SK-N-SH treated with all-trans-retinoic acid at 6 μM for 48 hours (cell line): ENCODE results near the gene NCAN.

Source experiments
- ARNTL ChIP-seq: fragments of 450-650 bp; formaldehyde crosslinking; IDR thresholded peaks from 2 replicates; pipeline ENCODE4 v1.5.0; 2020; ENCODE audit warnings: low read depth, mild to moderate bottlenecking, moderate library complexity, borderline replicate concordance
- CSDC2 ChIP-seq: fragments of 250-450 bp; sonication (Bioruptor Pico); IDR thresholded peaks from 2 replicates; pipeline ENCODE4 v1.5.0; 2020; ENCODE audit warnings: mild to moderate bottlenecking, moderate library complexity
- ISL1 ChIP-seq: fragments of 250-450 bp; sonication (Bioruptor Pico); IDR thresholded peaks from 2 replicates; pipeline ENCODE4 v2.1.2; 2022; ENCODE audit warnings: mild to moderate bottlenecking, moderate library complexity
- RARB ChIP-seq: fragments of 250-450 bp; sonication (Bioruptor Pico); IDR thresholded peaks from 2 replicates; pipeline ENCODE4 v1.8.0; 2021; ENCODE audit warnings: mild to moderate bottlenecking, moderate library complexity
- SNAI2 ChIP-seq: fragments of 250-450 bp; sonication (Bioruptor Pico); IDR thresholded peaks from 2 replicates; pipeline ENCODE4 v1.5.0; 2020; ENCODE audit warnings: mild to moderate bottlenecking, moderate library complexity
- ZC3H10 ChIP-seq: fragments of 250-450 bp; sonication (Bioruptor Pico); IDR thresholded peaks from 2 replicates; pipeline ENCODE4 v1.5.1; 2021; ENCODE audit warnings: mild to moderate bottlenecking, moderate library complexity
- ZFP30 ChIP-seq: fragments of 450-650 bp; formaldehyde crosslinking; IDR thresholded peaks from 2 replicates; pipeline ENCODE4 v1.5.0; 2022; ENCODE audit warnings: mild to moderate bottlenecking, moderate library complexity
- TF ChIP-seq, protein P1 (sequence below): fragments of 250-450 bp; sonication (Bioruptor Pico); IDR thresholded peaks from 2 replicates; pipeline ENCODE4 v1.8.0; 2020; ENCODE audit warnings: mild to moderate bottlenecking, moderate library complexity, borderline replicate concordance
- TF ChIP-seq, protein P2 (sequence below): fragments of 250-450 bp; sonication (Bioruptor Pico); IDR thresholded peaks from 2 replicates; pipeline ENCODE4 v1.5.1; 2020; ENCODE audit warnings: low read depth, mild to moderate bottlenecking, moderate library complexity
- TF ChIP-seq, protein P3 (sequence below): fragments of 250-450 bp; sonication (Bioruptor Pico); IDR thresholded peaks from 2 replicates; pipeline ENCODE4 v1.5.0; 2020; ENCODE audit warnings: mild to moderate bottlenecking, moderate library complexity
- TF ChIP-seq, protein P4 (sequence below): fragments of 250-450 bp; sonication (Bioruptor Pico); IDR thresholded peaks from 2 replicates; pipeline ENCODE4 v1.8.0; 2021; ENCODE audit warnings: low read depth, mild to moderate bottlenecking, moderate library complexity, borderline replicate concordance

DNA sequence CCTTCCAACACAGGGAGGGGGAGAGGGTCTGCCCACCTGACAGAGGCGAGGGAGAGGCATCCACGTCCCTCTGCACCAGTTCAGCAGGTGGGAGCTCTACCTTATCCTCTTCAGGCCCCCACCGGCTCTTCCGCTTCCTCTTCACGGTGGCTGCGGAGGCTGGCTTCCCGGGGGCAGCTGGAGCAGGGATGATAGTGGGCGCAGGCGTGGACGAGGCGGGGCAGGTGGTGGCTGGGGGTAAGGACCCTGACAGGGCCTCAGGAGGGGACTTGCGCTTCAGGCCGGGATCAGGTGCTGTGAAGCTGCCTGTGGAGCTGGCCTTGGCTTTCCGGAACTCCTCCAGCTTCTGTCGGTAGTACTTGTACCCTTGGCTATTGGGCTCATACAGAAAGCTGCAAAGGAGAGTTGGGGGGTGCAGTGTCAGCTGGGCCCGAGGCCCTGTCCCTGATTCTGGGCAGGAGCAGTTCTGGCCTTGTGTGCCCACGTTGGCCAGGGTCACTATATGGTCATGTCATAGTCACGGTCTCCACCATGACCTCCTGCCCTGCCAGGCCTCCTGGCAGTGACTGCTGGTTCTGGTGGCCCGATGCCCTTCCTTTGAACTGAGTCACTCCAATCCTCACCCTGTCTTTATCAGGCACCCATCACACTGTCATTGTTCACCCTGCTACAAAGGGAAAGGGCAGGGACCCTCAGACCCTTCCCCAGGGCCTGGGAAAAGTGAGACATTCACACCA is 85.4 kb downstream of the NCAN start:
- TF ChIP-seq, protein P1, sequence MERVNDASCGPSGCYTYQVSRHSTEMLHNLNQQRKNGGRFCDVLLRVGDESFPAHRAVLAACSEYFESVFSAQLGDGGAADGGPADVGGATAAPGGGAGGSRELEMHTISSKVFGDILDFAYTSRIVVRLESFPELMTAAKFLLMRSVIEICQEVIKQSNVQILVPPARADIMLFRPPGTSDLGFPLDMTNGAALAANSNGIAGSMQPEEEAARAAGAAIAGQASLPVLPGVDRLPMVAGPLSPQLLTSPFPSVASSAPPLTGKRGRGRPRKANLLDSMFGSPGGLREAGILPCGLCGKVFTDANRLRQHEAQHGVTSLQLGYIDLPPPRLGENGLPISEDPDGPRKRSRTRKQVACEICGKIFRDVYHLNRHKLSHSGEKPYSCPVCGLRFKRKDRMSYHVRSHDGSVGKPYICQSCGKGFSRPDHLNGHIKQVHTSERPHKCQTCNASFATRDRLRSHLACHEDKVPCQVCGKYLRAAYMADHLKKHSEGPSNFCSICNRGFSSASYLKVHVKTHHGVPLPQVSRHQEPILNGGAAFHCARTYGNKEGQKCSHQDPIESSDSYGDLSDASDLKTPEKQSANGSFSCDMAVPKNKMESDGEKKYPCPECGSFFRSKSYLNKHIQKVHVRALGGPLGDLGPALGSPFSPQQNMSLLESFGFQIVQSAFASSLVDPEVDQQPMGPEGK = no peak
- TF ChIP-seq RARB (no peak), ZFP30 (CRISPR knock-in tag) (no peak), ISL1 (CRISPR knock-in tag) (no peak), ZC3H10 (no peak), ARNTL (CRISPR knock-in tag) (no peak), SNAI2 (CRISPR knock-in tag) (no peak), CSDC2 (CRISPR knock-in tag) (no peak)
- TF ChIP-seq, protein P2, sequence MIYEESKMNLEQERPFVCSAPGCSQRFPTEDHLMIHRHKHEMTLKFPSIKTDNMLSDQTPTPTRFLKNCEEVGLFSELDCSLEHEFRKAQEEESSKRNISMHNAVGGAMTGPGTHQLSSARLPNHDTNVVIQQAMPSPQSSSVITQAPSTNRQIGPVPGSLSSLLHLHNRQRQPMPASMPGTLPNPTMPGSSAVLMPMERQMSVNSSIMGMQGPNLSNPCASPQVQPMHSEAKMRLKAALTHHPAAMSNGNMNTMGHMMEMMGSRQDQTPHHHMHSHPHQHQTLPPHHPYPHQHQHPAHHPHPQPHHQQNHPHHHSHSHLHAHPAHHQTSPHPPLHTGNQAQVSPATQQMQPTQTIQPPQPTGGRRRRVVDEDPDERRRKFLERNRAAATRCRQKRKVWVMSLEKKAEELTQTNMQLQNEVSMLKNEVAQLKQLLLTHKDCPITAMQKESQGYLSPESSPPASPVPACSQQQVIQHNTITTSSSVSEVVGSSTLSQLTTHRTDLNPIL (CRISPR knock-in tag) = no peak
- TF ChIP-seq, protein P3, sequence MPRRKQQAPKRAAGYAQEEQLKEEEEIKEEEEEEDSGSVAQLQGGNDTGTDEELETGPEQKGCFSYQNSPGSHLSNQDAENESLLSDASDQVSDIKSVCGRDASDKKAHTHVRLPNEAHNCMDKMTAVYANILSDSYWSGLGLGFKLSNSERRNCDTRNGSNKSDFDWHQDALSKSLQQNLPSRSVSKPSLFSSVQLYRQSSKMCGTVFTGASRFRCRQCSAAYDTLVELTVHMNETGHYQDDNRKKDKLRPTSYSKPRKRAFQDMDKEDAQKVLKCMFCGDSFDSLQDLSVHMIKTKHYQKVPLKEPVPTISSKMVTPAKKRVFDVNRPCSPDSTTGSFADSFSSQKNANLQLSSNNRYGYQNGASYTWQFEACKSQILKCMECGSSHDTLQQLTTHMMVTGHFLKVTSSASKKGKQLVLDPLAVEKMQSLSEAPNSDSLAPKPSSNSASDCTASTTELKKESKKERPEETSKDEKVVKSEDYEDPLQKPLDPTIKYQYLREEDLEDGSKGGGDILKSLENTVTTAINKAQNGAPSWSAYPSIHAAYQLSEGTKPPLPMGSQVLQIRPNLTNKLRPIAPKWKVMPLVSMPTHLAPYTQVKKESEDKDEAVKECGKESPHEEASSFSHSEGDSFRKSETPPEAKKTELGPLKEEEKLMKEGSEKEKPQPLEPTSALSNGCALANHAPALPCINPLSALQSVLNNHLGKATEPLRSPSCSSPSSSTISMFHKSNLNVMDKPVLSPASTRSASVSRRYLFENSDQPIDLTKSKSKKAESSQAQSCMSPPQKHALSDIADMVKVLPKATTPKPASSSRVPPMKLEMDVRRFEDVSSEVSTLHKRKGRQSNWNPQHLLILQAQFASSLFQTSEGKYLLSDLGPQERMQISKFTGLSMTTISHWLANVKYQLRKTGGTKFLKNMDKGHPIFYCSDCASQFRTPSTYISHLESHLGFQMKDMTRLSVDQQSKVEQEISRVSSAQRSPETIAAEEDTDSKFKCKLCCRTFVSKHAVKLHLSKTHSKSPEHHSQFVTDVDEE (CRISPR knock-in tag) = no peak
- TF ChIP-seq, protein P4, sequence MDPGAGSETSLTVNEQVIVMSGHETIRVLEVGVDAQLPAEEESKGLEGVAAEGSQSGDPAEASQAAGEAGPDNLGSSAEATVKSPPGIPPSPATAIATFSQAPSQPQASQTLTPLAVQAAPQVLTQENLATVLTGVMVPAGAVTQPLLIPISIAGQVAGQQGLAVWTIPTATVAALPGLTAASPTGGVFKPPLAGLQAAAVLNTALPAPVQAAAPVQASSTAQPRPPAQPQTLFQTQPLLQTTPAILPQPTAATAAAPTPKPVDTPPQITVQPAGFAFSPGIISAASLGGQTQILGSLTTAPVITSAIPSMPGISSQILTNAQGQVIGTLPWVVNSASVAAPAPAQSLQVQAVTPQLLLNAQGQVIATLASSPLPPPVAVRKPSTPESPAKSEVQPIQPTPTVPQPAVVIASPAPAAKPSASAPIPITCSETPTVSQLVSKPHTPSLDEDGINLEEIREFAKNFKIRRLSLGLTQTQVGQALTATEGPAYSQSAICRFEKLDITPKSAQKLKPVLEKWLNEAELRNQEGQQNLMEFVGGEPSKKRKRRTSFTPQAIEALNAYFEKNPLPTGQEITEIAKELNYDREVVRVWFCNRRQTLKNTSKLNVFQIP (CRISPR knock-in tag) = no peak
